Chondrocyte (in vitro differentiated cells): ENCODE results near the gene TMEM144. TPM values are rescaled to one million over a fixed set of nuclear protein-coding genes. Genes with fewer than 3 reads are reported as not detected.

ENCODE experiments used
- DNase-seq: peaks from one replicate; pipeline ENCODE4 v3.0.0; 2021; ENCODE audit warnings: mixed read lengths, low spot score
- H3K27ac Mint-ChIP-seq: one replicate; pipeline ENCODE4 v1.8.0; 2021; ENCODE audit warnings: mild to moderate bottlenecking, moderate library complexity, mixed read lengths; ENCODE audit not compliant: unreplicated experiment
- H3K27me3 Mint-ChIP-seq: 2 replicates; pipeline ENCODE4 v1.8.0; 2021; ENCODE audit warnings: low read depth, mixed read lengths
- H3K36me3 Mint-ChIP-seq: 2 replicates; pipeline ENCODE4 v1.8.0; 2021; ENCODE audit warnings: low read depth, mixed read lengths
- H3K4me1 Mint-ChIP-seq: 2 replicates; pipeline ENCODE4 v1.8.0; 2021; ENCODE audit warnings: low read depth, mild to moderate bottlenecking, mixed read lengths
- H3K4me3 Mint-ChIP-seq: one replicate; pipeline ENCODE4 v1.8.0; 2021; ENCODE audit warnings: mild to moderate bottlenecking, moderate library complexity, mixed read lengths; ENCODE audit not compliant: unreplicated experiment
- H3K9me3 Mint-ChIP-seq: 2 replicates; pipeline ENCODE4 v1.8.0; 2021; ENCODE audit warnings: low read depth, mixed read lengths
- total RNA-seq: library from RNA; stranded (reverse); gene quantifications from 3 replicates; pipeline ENCODE4 v1.2.1, GENCODE V29; 2021
- TF ChIP-seq, protein P1 (sequence below): fragments of 200-600 bp; sonication (generic); IDR thresholded peaks from 2 replicates; pipeline ENCODE4 v1.5.0; 2021; ENCODE audit warnings: antibody characterized with exemption, mild to moderate bottlenecking, moderate library complexity

Gene TMEM144
- total RNA-seq, 1 donor from 2014 or later: 2.6 TPM

GRCh38 chr4:158201322-158201721 lies 9.0 kb upstream of the TMEM144 start:
- Mint-ChIP-seq H3K27me3 (peaks cover 3% of the 10 kb centered on the region), H3K4me1 (no peaks in the 10 kb centered on the region), H3K36me3 (no peaks in the 10 kb centered on the region), H3K4me3 (no peak overlapping the region), H3K27ac (no peak overlapping the region), H3K9me3 (peaks cover 6% of the 10 kb centered on the region)
- TF ChIP-seq, protein P1, sequence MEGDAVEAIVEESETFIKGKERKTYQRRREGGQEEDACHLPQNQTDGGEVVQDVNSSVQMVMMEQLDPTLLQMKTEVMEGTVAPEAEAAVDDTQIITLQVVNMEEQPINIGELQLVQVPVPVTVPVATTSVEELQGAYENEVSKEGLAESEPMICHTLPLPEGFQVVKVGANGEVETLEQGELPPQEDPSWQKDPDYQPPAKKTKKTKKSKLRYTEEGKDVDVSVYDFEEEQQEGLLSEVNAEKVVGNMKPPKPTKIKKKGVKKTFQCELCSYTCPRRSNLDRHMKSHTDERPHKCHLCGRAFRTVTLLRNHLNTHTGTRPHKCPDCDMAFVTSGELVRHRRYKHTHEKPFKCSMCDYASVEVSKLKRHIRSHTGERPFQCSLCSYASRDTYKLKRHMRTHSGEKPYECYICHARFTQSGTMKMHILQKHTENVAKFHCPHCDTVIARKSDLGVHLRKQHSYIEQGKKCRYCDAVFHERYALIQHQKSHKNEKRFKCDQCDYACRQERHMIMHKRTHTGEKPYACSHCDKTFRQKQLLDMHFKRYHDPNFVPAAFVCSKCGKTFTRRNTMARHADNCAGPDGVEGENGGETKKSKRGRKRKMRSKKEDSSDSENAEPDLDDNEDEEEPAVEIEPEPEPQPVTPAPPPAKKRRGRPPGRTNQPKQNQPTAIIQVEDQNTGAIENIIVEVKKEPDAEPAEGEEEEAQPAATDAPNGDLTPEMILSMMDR: no peak
- DNase-seq: no peak

- no peak overlapping the region for H3K27ac Mint-ChIP-seq
- H3K27me3 Mint-ChIP-seq: peaks cover 3% of the 10 kb centered on the region
- H3K36me3 Mint-ChIP-seq: no peaks in the 10 kb centered on the region
- DNase-seq: no peak
- TF ChIP-seq, protein P1: no peak
- H3K4me1 Mint-ChIP-seq: peaks cover 5% of the 10 kb centered on the region
- no peak overlapping the region for H3K4me3 Mint-ChIP-seq
- peaks cover 10% of the 10 kb centered on the region for H3K9me3 Mint-ChIP-seq
These were observed 8.4 kb upstream of the TMEM144 start for GRCh38 chr4:158201876-158202275.

DNA sequence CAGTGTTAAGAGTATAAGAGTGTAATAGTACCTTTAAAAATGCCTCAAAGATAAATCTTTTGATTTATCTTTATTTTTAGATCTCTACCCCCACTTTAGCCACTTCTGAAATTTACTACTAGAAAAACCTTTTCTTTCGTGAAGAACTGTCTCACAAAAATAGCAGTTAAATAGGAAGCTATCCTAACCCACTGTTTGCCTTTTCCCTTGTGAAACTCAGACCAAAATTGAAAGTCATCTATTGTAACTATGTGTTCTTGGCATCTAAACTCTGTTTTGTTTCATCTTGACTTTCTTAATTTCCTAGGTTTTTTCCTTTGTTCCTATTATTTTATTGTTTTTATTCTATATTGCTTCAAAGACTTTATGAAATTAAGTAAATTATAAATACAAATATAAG lies 7.8 kb upstream of the TMEM144 start:
- no peak for DNase-seq
- H3K36me3 Mint-ChIP-seq: no peaks in the 10 kb centered on the region
- peaks cover 7% of the 10 kb centered on the region for H3K4me1 Mint-ChIP-seq
- H3K9me3 Mint-ChIP-seq: peaks cover 10% of the 10 kb centered on the region
- TF ChIP-seq, protein P1: no peak
- no peak overlapping the region for H3K4me3 Mint-ChIP-seq
- no peaks in the 10 kb centered on the region for H3K27me3 Mint-ChIP-seq
- no peak overlapping the region for H3K27ac Mint-ChIP-seq

DNA sequence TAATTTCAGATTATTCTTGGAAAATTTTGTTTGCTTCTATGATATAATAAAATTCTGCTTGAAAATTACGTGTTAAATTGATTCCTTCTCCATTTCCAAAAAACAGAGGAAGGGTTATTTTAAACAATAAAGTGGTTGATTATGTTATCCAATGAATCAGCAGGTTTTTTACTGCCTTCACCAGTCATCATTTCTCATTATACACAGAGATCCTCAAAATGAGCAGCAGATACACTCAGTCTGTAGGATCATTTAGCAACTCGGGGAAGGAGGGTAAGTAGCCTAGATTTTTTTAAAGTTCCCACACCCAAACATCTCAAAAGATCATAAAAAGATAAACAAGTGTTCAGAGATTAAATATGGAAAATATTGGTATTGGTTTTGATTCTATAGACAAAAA lies 6.8 kb upstream of the TMEM144 start:
- Mint-ChIP-seq H3K27me3 (no peaks in the 10 kb centered on the region), H3K9me3 (peaks cover 10% of the 10 kb centered on the region), H3K27ac (no peak overlapping the region), H3K4me1 (peaks cover 7% of the 10 kb centered on the region), H3K4me3 (no peak overlapping the region), H3K36me3 (no peaks in the 10 kb centered on the region)
- TF ChIP-seq, protein P1: no peak
- no peak for DNase-seq

- Mint-ChIP-seq H3K4me1 (peaks cover 7% of the 10 kb centered on the region), H3K27ac (no peak overlapping the region), H3K9me3 (peaks cover 10% of the 10 kb centered on the region), H3K36me3 (no peaks in the 10 kb centered on the region), H3K27me3 (no peaks in the 10 kb centered on the region), H3K4me3 (no peak overlapping the region)
- TF ChIP-seq, protein P1: no peak
- no peak for DNase-seq
These were observed 6.4 kb upstream of the TMEM144 start for GRCh38 chr4:158203929-158204328.
